GM21515 (cell line): ENCODE results near the gene SCFD2.
"Not testable (repeated sequence)": the region's sequence is repeated elsewhere in the genome, so short reads cannot be mapped to it uniquely, and the experiment has no call there.

Experiments used
- ATAC-seq: cut with Tn5 transposase; IDR thresholded peaks from one replicate; pipeline ENCODE4 v1.9.1; 2021; ENCODE audit not compliant: unreplicated experiment

Gene SCFD2

GRCh38 chr4:53194727-53195126, 171.1 kb downstream of the SCFD2 start:
- no peak for ATAC-seq

GRCh38 chr4:53193111-53193510, 172.8 kb downstream of the SCFD2 start:
- no peak for ATAC-seq

GRCh38 chr4:53192496-53192895, 173.4 kb downstream of the SCFD2 start:
- ATAC-seq: no peak

GRCh38 chr4:53191997-53192396, 173.9 kb downstream of the SCFD2 start:
- ATAC-seq: no peak

GRCh38 chr4:53189011-53189410, 176.8 kb downstream of the SCFD2 start:
- no peak for ATAC-seq

GRCh38 chr4:53186714-53187358, 179.0 kb downstream of the SCFD2 start:
- ATAC-seq: no peak

- no peak for ATAC-seq
These were observed 179.8 kb downstream of the SCFD2 start for GRCh38 chr4:53185869-53186585.

GRCh38 chr4:53183754-53184153, 182.1 kb downstream of the SCFD2 start:
- ATAC-seq: no peak

GRCh38 chr4:53177751-53178150, 188.1 kb downstream of the SCFD2 start:
- not testable (repeated sequence) for ATAC-seq

GRCh38 chr4:53175640-53176039, 190.2 kb downstream of the SCFD2 start:
- ATAC-seq: no peak

GRCh38 chr4:53174823-53175222, 191.0 kb downstream of the SCFD2 start:
- ATAC-seq: no peak

GRCh38 chr4:53173576-53173975, 192.3 kb downstream of the SCFD2 start:
- no peak for ATAC-seq

GRCh38 chr4:53171797-53172196, 194.1 kb downstream of the SCFD2 start:
- ATAC-seq: no peak

- ATAC-seq: no peak
These were observed 195.9 kb downstream of the SCFD2 start for GRCh38 chr4:53169695-53170617.

- no peak for ATAC-seq
These were observed 197.6 kb downstream of the SCFD2 start for GRCh38 chr4:53168228-53168627.

GRCh38 chr4:53162969-53163368, 202.9 kb downstream of the SCFD2 start:
- no peak for ATAC-seq

GRCh38 chr4:53161787-53162433, 204.0 kb downstream of the SCFD2 start:
- ATAC-seq: no peak

GRCh38 chr4:53161051-53161786, 204.6 kb downstream of the SCFD2 start:
- ATAC-seq: no peak

- no peak for ATAC-seq
These were observed 209.0 kb downstream of the SCFD2 start for GRCh38 chr4:53156896-53157295.

- ATAC-seq: no peak
These were observed 213.4 kb downstream of the SCFD2 start for GRCh38 chr4:53152467-53152866.

- ATAC-seq: no peak
These were observed 214.4 kb downstream of the SCFD2 start for GRCh38 chr4:53151489-53151788.
